HuH-7 (cell line): ENCODE data around the gene SDK1.
A peak's percentile ranks its signal among the peaks of the same experiment; 100 is the strongest.

Source experiments
- DNase-seq: peaks from one replicate; pipeline ENCODE4 v3.0.0; 2011; ENCODE audit warnings: low spot score

Gene SDK1

GRCh38 chr7:3345699-3346481, 44.8 kb downstream of the SDK1 start:
- DNase-seq: no peak

DNA sequence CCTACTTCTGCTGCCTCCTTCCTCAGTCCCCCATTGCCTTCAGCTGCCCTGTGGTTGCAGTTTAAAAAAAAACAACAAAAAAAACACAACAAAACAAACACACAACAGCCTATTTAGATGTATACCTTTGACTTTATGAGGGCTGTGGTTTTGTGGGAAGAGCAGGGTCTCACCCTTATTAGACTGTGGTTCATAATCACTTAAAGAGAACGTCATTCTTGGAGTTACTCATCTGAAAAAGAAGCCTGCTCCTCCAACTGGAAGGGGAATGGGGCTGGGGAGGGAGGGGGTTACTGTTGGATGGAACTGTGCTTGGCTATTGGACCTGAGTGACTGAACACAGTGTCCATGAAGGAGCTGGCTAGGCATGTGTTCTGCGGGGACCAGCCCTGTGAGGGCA, 48.1 kb downstream of the SDK1 start:
- no peak for DNase-seq

DNA sequence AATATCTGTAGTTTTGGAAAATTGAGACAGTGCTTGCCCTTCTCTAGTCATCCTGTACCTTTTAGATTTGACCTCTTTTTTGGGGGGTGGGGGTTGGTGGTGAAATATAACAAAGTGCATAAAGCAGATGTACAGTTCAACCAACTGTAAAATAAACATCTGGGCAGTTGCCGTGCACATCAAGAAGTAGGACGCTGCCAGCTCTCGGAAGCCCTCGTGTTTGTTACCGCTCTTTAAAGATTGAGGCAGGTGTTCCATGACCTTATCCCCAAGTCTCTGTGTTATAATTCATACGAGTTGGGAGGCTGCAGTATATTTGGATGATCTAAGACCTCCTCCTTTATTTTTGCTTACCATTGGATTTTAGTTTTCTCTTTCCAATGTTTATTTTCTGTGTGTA, 55.1 kb downstream of the SDK1 start:
- DNase-seq: no peak

DNA sequence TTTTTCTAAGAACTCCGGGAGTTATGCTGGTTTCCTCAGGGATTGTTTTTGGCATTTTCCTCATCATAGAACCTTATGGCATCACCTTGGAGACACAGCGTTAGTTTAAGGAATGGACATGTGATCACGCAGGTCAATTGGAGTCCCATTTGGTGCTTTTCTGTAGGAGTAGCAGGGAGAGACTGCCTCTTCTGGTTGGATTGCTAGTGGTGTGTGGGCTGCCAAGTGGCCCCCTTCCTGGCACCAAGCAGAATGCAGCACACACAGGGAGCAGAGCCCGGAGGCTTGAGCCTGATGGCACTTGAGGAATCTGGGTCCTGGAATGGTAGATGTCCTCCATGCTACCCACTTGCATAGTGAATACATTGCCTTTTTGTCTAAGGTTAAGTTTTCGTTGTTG, 57.9 kb downstream of the SDK1 start:
- DNase-seq: no peak

- no peak for DNase-seq
These were observed 66.2 kb downstream of the SDK1 start for GRCh38 chr7:3367261-3367660.

DNA sequence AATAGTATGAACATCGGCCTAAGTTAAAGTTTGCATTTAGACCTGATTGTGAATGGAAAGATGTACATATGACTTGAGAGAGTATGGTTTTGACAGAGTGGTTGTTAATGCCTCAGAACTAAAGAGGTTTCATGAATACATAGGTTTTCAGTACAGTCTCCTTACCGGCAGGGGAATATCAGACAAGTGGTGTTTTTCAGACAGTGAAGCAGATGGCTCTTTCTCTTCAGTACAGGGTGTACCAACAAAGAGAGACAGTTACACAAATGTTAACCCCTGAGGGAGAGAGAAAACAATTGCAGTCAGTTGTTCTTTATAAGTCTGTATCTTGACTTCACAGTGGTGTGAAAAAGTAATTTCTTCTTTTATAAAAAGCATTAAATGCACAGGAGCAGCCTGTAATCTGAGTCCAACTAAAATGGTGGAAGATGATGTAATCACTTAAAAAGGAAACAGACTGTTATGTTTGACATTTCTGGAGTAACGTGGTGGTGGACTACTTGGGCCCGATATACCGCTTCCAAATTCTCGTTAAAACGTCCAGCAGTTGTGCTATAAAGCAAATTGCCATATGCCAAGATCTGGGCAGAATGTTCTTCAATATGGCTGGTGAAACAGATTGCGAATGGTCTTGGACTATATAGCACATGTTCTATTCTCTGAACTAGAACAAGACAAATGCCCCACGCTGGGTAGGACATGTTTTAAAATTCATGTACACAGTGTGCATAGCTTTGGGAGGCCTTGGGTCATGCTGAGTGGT, 69.2 kb downstream of the SDK1 start:
- DNase-seq: no peak

DNA sequence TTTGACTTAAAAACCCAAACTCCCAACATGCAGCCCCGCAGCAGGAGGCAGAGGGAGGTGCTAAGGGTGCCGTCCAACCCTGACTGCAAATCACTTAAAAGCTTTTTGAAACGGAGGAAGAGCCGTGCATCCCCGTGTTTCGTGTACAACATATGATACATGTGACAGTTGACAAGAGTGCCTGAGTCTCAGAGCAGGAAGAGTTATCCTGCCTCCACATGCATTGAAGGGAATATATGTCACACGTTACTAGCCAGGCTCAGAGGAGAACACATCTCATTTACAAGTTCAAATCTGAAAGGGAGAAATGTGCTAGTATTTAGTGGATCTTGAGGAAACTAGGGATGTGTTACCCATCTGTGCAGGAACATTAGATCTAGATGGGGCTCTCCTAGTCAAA, 69.9 kb downstream of the SDK1 start:
- DNase-seq: no peak

GRCh38 chr7:3371601-3372000, 70.5 kb downstream of the SDK1 start:
- no peak for DNase-seq

GRCh38 chr7:3374239-3374638, 73.2 kb downstream of the SDK1 start:
- no peak for DNase-seq

DNA sequence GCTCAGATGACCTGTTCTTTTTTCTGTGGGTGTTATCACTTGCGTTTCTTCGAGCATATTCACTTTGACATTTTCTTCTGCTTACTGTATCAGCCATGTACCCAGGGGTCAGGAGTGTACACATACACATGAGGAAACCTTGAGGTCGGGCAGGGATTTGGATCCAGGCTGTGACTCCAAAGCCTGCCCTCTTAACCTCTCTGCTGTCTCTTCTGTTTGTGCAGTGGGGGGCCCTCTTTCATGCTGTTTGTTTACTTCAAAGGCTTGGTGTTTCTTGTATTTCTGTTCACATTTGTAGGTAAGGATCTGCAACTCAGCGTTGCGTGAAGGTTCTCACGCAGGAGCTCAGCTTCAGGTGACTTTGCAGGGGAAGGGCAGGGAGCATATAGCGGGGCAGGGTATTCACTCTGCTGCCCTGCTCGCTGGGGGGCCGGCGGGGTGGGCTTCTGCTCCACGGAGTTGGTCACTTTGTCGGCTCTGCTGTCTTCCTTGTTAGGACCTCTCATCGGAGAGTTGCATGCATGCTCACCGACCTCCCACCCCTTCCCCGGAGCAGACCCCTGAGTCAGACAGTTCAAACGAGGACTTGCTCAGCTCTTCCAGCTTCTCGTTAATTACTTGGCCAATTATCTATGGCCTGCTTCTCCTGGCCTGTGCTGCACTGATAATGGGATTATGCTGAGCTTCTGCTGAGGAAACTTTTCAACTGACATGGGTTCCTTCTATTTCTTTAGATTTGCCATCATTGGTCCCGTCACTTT, 77.5 kb downstream of the SDK1 start:
- DNase-seq: no peak

- no peak for DNase-seq
These were observed 79.0 kb downstream of the SDK1 start for GRCh38 chr7:3380034-3380433.

DNA sequence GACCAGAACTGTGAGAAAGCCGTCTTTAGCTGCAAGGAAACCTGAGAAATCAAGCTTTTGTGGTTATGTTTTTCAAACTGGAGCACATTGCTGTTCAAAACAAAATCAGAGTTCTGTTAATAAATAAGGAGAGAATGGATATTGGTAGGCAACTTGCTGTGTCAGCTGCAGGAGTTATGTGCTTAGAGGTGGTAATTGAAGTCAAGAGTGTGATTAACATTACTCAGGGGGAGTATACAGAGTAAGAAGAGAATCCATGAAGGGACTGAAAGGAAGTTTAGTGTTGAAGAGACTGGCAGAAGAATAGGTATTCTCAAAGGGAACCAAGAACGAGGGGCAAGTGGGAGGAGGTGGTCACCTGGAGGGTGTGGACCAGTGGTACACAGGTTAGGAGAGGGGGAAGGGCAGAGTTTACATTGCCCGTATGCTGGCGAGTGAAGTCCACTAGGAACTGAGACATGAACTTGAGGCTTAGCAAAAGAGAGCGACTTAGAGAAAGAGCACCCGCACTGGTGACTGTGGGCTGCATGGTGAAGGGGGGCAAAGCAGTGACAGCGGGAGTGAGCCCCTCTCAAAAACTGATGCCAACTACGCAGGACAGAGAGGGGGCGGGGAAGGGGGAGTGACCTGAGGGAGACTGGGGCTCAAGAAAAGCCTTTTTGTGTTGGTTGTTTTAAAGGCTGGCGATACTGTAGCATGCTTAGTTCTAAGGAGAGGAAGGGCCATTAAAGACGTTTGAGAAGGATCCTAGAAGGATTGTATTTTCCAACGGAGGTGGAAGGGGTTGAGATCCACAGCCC, 80.0 kb downstream of the SDK1 start:
- no peak for DNase-seq

GRCh38 chr7:3386423-3387190, 85.6 kb downstream of the SDK1 start:
- DNase-seq: no peak

DNA sequence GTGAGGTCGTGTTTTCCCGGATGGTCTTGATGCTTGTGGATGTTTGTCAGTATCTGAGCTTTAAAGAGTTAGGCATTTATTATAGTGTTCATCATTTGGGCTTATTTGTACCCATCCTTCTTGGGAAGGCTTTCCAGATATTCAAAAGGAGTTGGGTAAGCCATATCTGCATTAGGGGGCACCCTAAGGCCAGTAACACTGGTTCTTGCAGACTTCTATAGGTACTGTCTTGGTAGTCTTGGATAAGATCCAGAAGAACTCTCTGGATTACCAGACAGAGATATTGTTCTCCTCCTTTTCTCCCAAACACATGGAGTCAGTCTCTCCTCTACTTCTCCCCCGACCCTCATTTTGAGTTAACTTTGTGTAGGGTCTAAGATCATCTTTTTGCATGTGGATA, 92.8 kb downstream of the SDK1 start:
- DNase-seq: no peak

DNA sequence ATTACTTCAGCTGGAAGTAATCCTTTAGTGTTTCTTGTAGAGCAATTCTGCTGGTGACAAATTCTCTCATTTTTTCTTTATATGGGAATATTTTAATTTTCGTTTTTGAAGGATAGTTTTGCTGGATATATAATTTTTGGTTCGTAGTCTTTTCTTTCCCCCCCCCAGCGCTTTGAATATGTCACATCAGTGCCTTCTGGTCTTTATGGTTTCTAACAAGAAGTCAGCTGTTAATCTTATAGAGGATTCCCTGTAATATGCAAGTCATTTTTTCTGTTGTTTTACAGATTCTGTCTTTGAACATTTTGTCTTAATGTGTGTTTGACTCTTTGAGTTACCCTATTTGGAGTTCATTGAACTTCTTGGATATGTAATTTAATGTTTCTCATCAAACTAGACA, 96.3 kb downstream of the SDK1 start:
- no peak for DNase-seq

DNA sequence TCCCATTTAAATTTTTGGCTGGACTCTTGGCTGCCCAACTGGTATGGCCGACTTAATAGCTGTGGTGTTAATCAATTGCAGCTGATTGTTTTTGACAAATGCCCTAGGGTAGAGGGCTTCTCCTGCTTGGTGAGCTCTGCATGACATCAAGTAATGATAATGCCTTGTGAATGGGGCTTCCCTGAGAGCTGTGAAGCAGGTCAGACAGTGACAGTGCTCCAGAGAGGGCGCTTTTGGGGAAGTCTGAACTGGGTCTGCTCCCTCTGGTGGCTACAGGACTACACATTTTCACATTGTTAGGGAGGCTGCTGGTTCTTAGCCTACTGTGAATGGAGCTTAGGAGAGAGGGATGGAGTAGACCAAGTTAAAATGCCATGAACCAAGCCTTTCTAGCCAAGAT, 98.8 kb downstream of the SDK1 start:
- peak; percentile 12 for DNase-seq

- DNase-seq: no peak
These were observed 103.4 kb downstream of the SDK1 start for GRCh38 chr7:3404501-3404900.

DNA sequence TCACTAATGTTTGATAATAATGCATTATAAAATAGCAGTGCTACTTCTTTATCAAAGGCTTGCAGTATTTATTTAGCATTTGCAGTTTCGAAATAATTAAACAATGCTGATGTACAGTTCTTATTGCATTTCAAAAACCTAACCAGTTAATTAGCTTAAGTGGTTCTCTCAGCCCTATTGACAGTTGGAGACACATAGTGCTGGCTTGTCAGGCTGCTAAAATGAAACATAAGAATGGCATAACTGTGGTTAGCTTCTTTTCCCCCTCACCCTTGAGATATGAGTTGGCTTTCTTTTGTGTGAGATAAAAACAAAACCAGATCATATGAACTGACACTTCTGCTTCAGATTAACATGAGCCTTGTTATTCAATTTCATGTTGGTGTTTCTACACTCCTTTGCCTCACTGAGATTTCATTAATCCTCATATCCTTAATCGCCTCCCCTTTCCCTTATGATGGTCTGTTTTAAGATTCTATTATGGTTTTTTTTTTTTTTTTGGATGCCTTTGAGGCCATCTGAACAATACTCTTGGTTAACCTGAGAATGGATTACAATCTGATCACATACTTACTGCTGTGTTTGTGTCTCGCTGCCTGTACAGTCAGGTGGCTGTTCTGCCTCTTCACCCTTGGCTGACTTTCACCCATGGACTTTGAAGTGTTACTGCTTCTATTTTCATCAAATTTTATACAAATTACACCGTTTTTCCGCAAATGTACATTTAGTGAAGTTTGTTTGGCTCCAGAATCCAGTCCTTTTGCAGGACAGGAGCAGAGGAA, 108.0 kb downstream of the SDK1 start:
- DNase-seq: no peak

- no peak for DNase-seq
These were observed 111.8 kb downstream of the SDK1 start for GRCh38 chr7:3412871-3413270.

DNA sequence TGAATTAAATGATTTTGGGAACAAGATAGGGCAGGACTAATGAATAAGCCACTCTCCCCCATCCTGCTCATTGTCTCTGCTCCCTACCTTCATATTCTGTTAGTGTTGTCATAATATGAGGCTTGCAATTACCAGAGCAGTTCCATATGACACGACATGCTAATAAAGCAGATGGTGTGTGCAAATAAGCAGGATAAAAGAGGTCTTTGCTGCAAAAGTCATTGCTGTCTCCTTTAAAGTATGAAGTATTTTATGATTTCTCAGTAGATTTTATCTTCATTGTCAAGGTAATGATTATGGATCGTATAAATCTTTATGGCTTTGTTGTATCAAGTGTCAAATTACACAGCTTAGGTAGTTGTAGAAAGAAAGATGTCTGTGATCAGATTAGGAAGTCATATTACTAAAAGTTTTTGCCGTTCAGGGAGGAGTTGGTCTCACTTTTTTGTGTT, 114.8 kb downstream of the SDK1 start:
- DNase-seq: no peak
